ENCODE data around the gene ABCG1.

The ABCG1 gene

GRCh38 chr21:42222821-42223390 is 4.0 kb downstream of the ABCG1 start:
- peak overlapping the region in 7 of 11 experiments; percentile 31 to 93 (median 89); a peak in 14 of 22 replicates for H3K27ac ChIP-seq
- H3K4me2 ChIP-seq = peak overlapping the region; percentile 78 to 98 (median 91)
- H3K4me1 ChIP-seq = peaks cover 60 to 84% (median 76%) of the 10 kb centered on the region in 10 experiments
- peaks cover 0 to 25% (median 22%) of the 10 kb centered on the region in 11 experiments; a peak in 15 of 22 replicates for H3K9me3 ChIP-seq (replicated peaks in 1 of 11)
- no peak for TF ChIP-seq Cebpa-rat (IDR thresholded peaks at IDR 0.05)
- H3K27me3 ChIP-seq = peaks cover 0 to 4% (median 0%) of the 10 kb centered on the region in 11 experiments; a peak in 3 of 22 replicates
- H4K20me1 ChIP-seq = peaks cover 0 to 58% (median 0%) of the 10 kb centered on the region in 11 experiments; a peak in 8 of 22 replicates
- peaks cover 23 to 58% (median 34%) of the 10 kb centered on the region in 11 experiments for H3K36me3 ChIP-seq
- peak overlapping the region in 4 of 11 experiments; percentile 42 to 100 (median 89); a peak in 7 of 22 replicates for H3K9ac ChIP-seq
- peak overlapping the region in 1 of 10 experiments; percentile 93; a peak in 1 of 20 replicates for H3K4me3 ChIP-seq

GRCh38 chr21:42223826-42224575 is 5.1 kb downstream of the ABCG1 start:
- Histone ChIP-seq H3K4me3 (no peak overlapping the region), H3K9ac (no peak overlapping the region; a peak in 1 of 22 replicates), H3K27me3 (peaks cover 0 to under 1% (median 0%) of the 10 kb centered on the region in 11 experiments; a peak in 1 of 22 replicates), H3K4me2 (peak overlapping the region; percentile 78 to 98 (median 91)), H3K36me3 (peaks cover 23 to 60% (median 34%) of the 10 kb centered on the region in 11 experiments), H3K9me3 (replicated peaks in 1 of 11) (peaks cover 0 to 25% (median 22%) of the 10 kb centered on the region in 11 experiments; a peak in 15 of 22 replicates), H3K4me1 (peaks cover 70 to 90% (median 80%) of the 10 kb centered on the region in 10 experiments), H3K27ac (peak overlapping the region in 6 of 11 experiments; percentile 14 to 93 (median 88); a peak in 7 of 22 replicates), H4K20me1 (peaks cover 0 to 66% (median 0%) of the 10 kb centered on the region in 11 experiments; a peak in 7 of 22 replicates)
- no peak for TF ChIP-seq Cebpa-rat (IDR thresholded peaks at IDR 0.05)

- no peak overlapping the region for H3K27ac ChIP-seq
- no peak for TF ChIP-seq Cebpa-rat (IDR thresholded peaks at IDR 0.05)
- peak overlapping the region in 2 of 11 experiments; percentile 96 to 99; a peak in 1 of 22 replicates for H3K4me2 ChIP-seq
- H3K27me3 ChIP-seq = no peaks in the 10 kb centered on the region
- H4K20me1 ChIP-seq = peaks cover 0 to 77% (median 0%) of the 10 kb centered on the region in 11 experiments; a peak in 7 of 22 replicates
- H3K36me3 ChIP-seq = peaks cover 23 to 71% (median 40%) of the 10 kb centered on the region in 11 experiments
- H3K9me3 ChIP-seq (replicated peaks in 1 of 11) = peaks cover 0 to 25% (median 22%) of the 10 kb centered on the region in 11 experiments; a peak in 15 of 22 replicates
- H3K4me3 ChIP-seq = no peak overlapping the region
- no peak overlapping the region for H3K9ac ChIP-seq
- peaks cover 80 to 99% (median 90%) of the 10 kb centered on the region in 10 experiments for H3K4me1 ChIP-seq
Observed at GRCh38 chr21:42225042-42225441, 6.1 kb downstream of the ABCG1 start.

- peaks cover 0 to 25% (median 22%) of the 10 kb centered on the region in 11 experiments; a peak in 15 of 22 replicates for H3K9me3 ChIP-seq (replicated peaks in 1 of 11)
- no peaks in the 10 kb centered on the region for H3K27me3 ChIP-seq
- H3K4me1 ChIP-seq = peaks cover 84 to 100% (median 93%) of the 10 kb centered on the region in 10 experiments
- H3K9ac ChIP-seq = no peak overlapping the region
- peak overlapping the region in 5 of 11 experiments; percentile 2 to 98 (median 97); a peak in 8 of 22 replicates for H3K27ac ChIP-seq
- peaks cover 23 to 77% (median 40%) of the 10 kb centered on the region in 11 experiments for H3K36me3 ChIP-seq
- H3K4me2 ChIP-seq = peak overlapping the region in 8 of 11 experiments; percentile 2 to 99 (median 98); a peak in 10 of 22 replicates
- peaks cover 0 to 81% (median 0%) of the 10 kb centered on the region in 11 experiments; a peak in 7 of 22 replicates for H4K20me1 ChIP-seq
- no peak overlapping the region for H3K4me3 ChIP-seq
- TF ChIP-seq Cebpa-rat (IDR thresholded peaks at IDR 0.05) = no peak
Observed at GRCh38 chr21:42225571-42226155, 6.7 kb downstream of the ABCG1 start.

GRCh38 chr21:42226626-42227025 is 7.7 kb downstream of the ABCG1 start:
- Histone ChIP-seq H3K27ac (peak overlapping the region; percentile 75 to 98 (median 95); a peak in 19 of 22 replicates), H3K9ac (peak overlapping the region in 2 of 11 experiments; percentile 88 to 91; a peak in 3 of 22 replicates), H4K20me1 (peaks cover 0 to 81% (median 0%) of the 10 kb centered on the region in 11 experiments; a peak in 7 of 22 replicates), H3K27me3 (no peaks in the 10 kb centered on the region), H3K9me3 (replicated peaks in 1 of 11) (peaks cover 0 to 25% (median 22%) of the 10 kb centered on the region in 11 experiments; a peak in 15 of 22 replicates), H3K4me2 (peak overlapping the region in 10 of 11 experiments; percentile 2 to 99 (median 98); a peak in 16 of 22 replicates), H3K4me3 (no peak overlapping the region), H3K4me1 (peaks cover 84 to 100% (median 93%) of the 10 kb centered on the region in 10 experiments), H3K36me3 (peaks cover 23 to 86% (median 40%) of the 10 kb centered on the region in 11 experiments)
- TF ChIP-seq Cebpa-rat (IDR thresholded peaks at IDR 0.05) = no peak

- H3K4me2 ChIP-seq = peak overlapping the region; percentile 95 to 100 (median 99)
- peak overlapping the region; percentile 34 to 91 (median 75); a peak in 20 of 22 replicates for H3K9ac ChIP-seq
- peak in 5 of 11 experiments; percentile 51 to 75 (median 66); a peak in 8 of 22 replicates for TF ChIP-seq Cebpa-rat (IDR thresholded peaks at IDR 0.05)
- H3K9me3 ChIP-seq (replicated peaks in 1 of 11) = peaks cover 0 to 25% (median 22%) of the 10 kb centered on the region in 11 experiments; a peak in 15 of 22 replicates
- H3K4me1 ChIP-seq = peaks cover 84 to 100% (median 93%) of the 10 kb centered on the region in 10 experiments
- peaks cover 0 to 76% (median 0%) of the 10 kb centered on the region in 11 experiments; a peak in 6 of 22 replicates for H4K20me1 ChIP-seq
- peak overlapping the region; percentile 75 to 98 (median 95) for H3K27ac ChIP-seq
- no peaks in the 10 kb centered on the region for H3K27me3 ChIP-seq
- H3K4me3 ChIP-seq = peak overlapping the region; percentile 7 to 60 (median 40); a peak in 17 of 20 replicates
- H3K36me3 ChIP-seq = peaks cover 23 to 75% (median 42%) of the 10 kb centered on the region in 11 experiments
Observed at GRCh38 chr21:42227909-42228708, 9.2 kb downstream of the ABCG1 start.

- peaks cover 0 to 70% (median 0%) of the 10 kb centered on the region in 11 experiments; a peak in 5 of 22 replicates for H4K20me1 ChIP-seq
- no peaks in the 10 kb centered on the region for H3K27me3 ChIP-seq
- H3K36me3 ChIP-seq = peaks cover 23 to 68% (median 42%) of the 10 kb centered on the region in 11 experiments
- peak overlapping the region; percentile 95 to 100 (median 99) for H3K4me2 ChIP-seq
- H3K9ac ChIP-seq = peak overlapping the region; percentile 31 to 91 (median 75); a peak in 20 of 22 replicates
- peak overlapping the region; percentile 50 to 98 (median 95); a peak in 21 of 22 replicates for H3K27ac ChIP-seq
- H3K9me3 ChIP-seq (replicated peaks in 1 of 11) = peaks cover 0 to 25% (median 22%) of the 10 kb centered on the region in 11 experiments; a peak in 15 of 22 replicates
- TF ChIP-seq Cebpa-rat (IDR thresholded peaks at IDR 0.05) = no peak
- peak overlapping the region; percentile 7 to 60 (median 40); a peak in 17 of 20 replicates for H3K4me3 ChIP-seq
- peaks cover 84 to 100% (median 93%) of the 10 kb centered on the region in 10 experiments for H3K4me1 ChIP-seq
Observed at GRCh38 chr21:42228709-42229220, 9.8 kb downstream of the ABCG1 start.

Measured in BLaER1 treated with 17β-estradiol and CSF1 and Interleukin-3, amounts not matched to agents 10 nM and 100 nM (cell line).